Thymus (tissue), 11 donors: ENCODE data around the gene CASP5. TPM values are rescaled to one million over a fixed set of nuclear protein-coding genes. Genes with fewer than 3 reads are reported as not detected.
"Not testable (repeated sequence)": the region's sequence is repeated elsewhere in the genome, so short reads cannot be mapped to it uniquely, and the experiment has no call there.

Experiments
- DNase-seq, 9 donors: peaks; one replicate each; pipeline ENCODE4 v3.0.0-alpha.2; 2013; ENCODE audit warnings: low spot score in 9 of 9, low read depth in 6 of 9, missing footprints in 1 of 9
- H3K27ac ChIP-seq, 2 donors: one replicate each; pipeline ENCODE4 v1.5.1; 2013; ENCODE audit warnings: control low read depth in 1 of 2, low read depth in 1 of 2, low read length in 1 of 2, mild to moderate bottlenecking in 1 of 2, moderate library complexity in 1 of 2
- H3K27me3 ChIP-seq, 2 donors: one replicate each; pipeline ENCODE4 v1.5.1; 2013; ENCODE audit warnings: low read length in 1 of 2; ENCODE audit not compliant: control insufficient read depth in 2 of 2, insufficient read depth in 1 of 2
- H3K36me3 ChIP-seq, 2 donors: one replicate each; pipeline ENCODE4 v1.5.1; 2013; ENCODE audit warnings: low read length in 1 of 2, mild to moderate bottlenecking in 1 of 2, moderate library complexity in 1 of 2; ENCODE audit not compliant: control insufficient read depth in 2 of 2, insufficient read depth in 2 of 2
- H3K4me1 ChIP-seq, 2 donors: one replicate each; pipeline ENCODE4 v1.5.1; 2013; ENCODE audit warnings: low read length in 2 of 2; ENCODE audit not compliant: control insufficient read depth in 2 of 2, insufficient read depth in 2 of 2
- H3K4me3 ChIP-seq, 2 donors: one replicate each; pipeline ENCODE4 v1.5.1; 2013; ENCODE audit warnings: low read length in 2 of 2, control low read depth in 1 of 2, mild to moderate bottlenecking in 1 of 2
- H3K9me3 ChIP-seq, 2 donors: one replicate each; pipeline ENCODE4 v1.5.1; 2013; ENCODE audit warnings: low read length in 1 of 2, mild to moderate bottlenecking in 1 of 2; ENCODE audit not compliant: control insufficient read depth in 2 of 2, insufficient read depth in 1 of 2
- WGBS: extraction: QIAGEN DNeasy Blood & Tissue Kit; methylation state at CpG from one replicate; pipeline ENCODE4 v1.1.7; 2013; 5-methylcytosine and 5-hydroxymethylcytosine counted together
- polyA plus RNA-seq: library from polyadenylated mRNA; stranded (reverse); fragments of 200-250 nt; gene quantifications from one replicate; pipeline ENCODE4 v1.2.3, GENCODE V29; 2013
- total RNA-seq: library from RNA; stranded (reverse); fragments of 120-200 nt; gene quantifications from one replicate; pipeline ENCODE4 v1.2.4, GENCODE V29; 2013
- donor health status: healthy.

CASP5 gene
- total and polyA plus RNA-seq, 2 donors, result 0.33 to 0.55 TPM

GRCh38 chr11:105052487-105052886, 29.5 kb upstream of the CASP5 start:
- Histone ChIP-seq H3K27me3 (no peaks in the 10 kb centered on the region), H3K36me3 (no peaks in the 10 kb centered on the region), H3K27ac (no peak overlapping the region), H3K9me3 (no peaks in the 10 kb centered on the region), H3K4me1 (no peaks in the 10 kb centered on the region), H3K4me3 (no peak overlapping the region)
- DNase-seq, result no peak
- WGBS, result 95% methylated on average over 3 of the region's 3 CpGs

DNA sequence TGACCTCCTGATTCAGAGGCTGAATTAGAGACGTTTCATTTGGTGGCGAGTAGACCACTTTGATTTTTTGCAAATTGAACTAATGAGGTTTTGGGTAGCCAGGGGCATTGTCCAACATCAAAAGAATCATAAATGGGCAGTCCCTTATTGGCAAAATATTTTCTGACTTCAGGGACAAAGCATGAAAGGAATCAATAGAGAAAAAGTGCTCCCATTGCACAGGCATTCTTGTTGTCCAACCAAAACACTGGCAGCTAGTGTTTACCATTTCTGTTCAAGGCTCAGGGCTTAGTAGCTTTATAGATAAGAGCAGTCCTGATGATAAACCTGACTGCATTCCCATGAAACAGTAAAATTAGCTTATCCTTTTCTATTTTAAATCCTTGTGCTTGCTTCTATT, 28.6 kb upstream of the CASP5 start:
- Histone ChIP-seq H3K36me3 (no peaks in the 10 kb centered on the region), H3K27me3 (no peaks in the 10 kb centered on the region), H3K4me3 (no peak overlapping the region), H3K9me3 (no peaks in the 10 kb centered on the region), H3K4me1 (no peaks in the 10 kb centered on the region), H3K27ac (no peak overlapping the region)
- WGBS, result 97% methylated on average over 2 of the region's 2 CpGs
- DNase-seq, result no peak

GRCh38 chr11:105049481-105049880, 26.5 kb upstream of the CASP5 start:
- Histone ChIP-seq H3K4me3 (no peak overlapping the region), H3K27me3 (no peaks in the 10 kb centered on the region), H3K9me3 (no peaks in the 10 kb centered on the region), H3K36me3 (no peaks in the 10 kb centered on the region), H3K4me1 (peaks cover 0 to 6% of the 10 kb centered on the region in 2 donors), H3K27ac (no peak overlapping the region)
- no peak for DNase-seq
- WGBS, result 86% methylated on average over 1 of the region's 1 CpG

- Histone ChIP-seq H3K27me3 (no peaks in the 10 kb centered on the region), H3K4me1 (peaks cover 0 to 6% of the 10 kb centered on the region in 2 donors), H3K36me3 (no peaks in the 10 kb centered on the region), H3K9me3 (no peaks in the 10 kb centered on the region), H3K27ac (no peak overlapping the region), H3K4me3 (no peak overlapping the region)
- DNase-seq, result no peak
- WGBS, result 94% methylated on average over 8 of the region's 8 CpGs
Measured at GRCh38 chr11:105046898-105047579, 24.1 kb upstream of the CASP5 start.

DNA sequence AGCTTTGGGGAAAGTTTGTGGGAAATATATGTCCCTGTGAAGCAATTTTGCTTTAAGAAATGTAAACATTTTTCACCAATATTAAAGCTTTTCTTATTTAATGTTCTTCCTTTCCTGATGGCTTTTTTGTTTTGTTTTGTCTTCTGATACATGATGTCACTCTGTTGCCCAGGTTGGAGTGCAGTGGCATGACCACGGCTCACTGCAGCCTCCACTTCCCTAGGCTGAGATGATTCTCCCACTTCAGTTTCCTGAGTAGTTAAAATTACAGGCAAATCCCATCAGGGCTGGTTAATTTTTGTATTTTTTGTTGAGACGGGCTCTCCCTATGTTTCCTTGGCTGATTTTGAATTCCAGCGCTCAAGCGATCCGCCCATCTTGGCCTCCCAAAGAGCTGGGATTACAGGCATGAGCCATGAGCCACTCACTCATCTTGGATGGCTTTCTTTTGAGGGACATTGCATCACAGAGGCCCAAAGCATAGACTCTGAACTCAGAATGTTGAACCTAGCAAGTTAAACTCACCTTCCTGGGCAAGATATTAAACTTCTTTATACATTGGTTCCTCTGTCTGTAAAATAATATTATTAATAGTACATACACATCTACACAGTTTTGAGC, 22.8 kb upstream of the CASP5 start:
- H3K27me3 ChIP-seq, result no peaks in the 10 kb centered on the region
- no peak overlapping the region for H3K4me3 ChIP-seq
- WGBS, result 93% methylated on average over 5 of the region's 5 CpGs
- no peak overlapping the region for H3K27ac ChIP-seq
- H3K4me1 ChIP-seq, result peaks cover 0 to 6% of the 10 kb centered on the region in 2 donors
- no peak for DNase-seq
- H3K9me3 ChIP-seq, result no peaks in the 10 kb centered on the region
- H3K36me3 ChIP-seq, result no peaks in the 10 kb centered on the region

DNA sequence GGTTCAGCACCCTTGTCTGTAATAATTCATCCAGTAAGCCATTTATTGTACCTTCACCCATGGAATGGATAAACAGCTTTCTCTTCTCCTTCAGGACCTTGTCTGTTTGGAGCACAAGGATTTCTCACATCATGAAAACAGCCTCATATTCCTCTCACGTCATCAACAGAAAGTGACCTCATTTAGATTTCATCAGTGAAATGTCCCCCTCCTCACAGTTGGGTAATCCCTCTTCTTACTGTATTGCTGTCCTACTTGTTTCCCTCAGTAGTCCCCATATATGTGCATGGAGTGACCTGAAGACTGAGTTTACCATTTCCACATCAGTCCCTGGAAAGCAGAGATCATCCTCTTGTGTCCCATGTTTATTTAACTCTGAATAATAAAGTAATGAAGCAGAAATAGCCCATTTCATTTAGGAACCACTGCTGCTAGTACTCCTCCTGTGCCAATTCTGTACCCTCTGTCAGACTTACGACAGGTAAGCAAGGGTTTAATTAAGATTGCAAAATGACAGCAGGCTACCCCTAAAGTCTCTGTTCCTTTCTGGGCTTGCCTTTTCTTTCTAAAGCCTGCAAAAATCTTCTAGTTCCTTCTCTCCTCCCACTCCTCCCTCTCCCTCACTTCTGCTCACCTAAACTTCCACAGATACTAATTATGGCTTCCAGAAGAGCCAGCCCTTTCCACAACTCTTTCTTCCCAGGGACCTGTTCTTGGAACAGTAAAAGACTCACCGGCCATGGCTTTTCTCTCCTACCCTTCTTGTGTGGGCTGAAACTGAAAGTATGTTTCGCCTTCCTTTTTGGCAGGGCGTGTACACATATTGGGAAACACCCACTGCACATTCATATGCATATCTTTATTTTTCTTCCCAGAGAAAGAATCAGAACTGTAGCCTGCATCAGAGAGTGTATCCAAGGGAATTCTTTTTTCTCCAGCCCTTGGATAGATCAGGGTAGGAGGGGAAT, 21.9 kb upstream of the CASP5 start, which contains the start of gene CARD16:
TSS of gene CARD16 (minus strand) at position 779 of the 968 bp plus-strand sequence. CDS start at position 741, 38 bp downstream.
- H3K4me1 ChIP-seq, H3K36me3 ChIP-seq: not testable (repeated sequence)
- DNase-seq, result peak in 8 of 9 donors; percentile 3 to 73 (median 36)

GRCh38 chr11:105042178-105042577, 19.2 kb upstream of the CASP5 start:
- Histone ChIP-seq H3K36me3 (no peaks in the 10 kb centered on the region), H3K9me3 (no peaks in the 10 kb centered on the region), H3K4me1 (peaks cover 0 to 6% of the 10 kb centered on the region in 2 donors), H3K4me3 (no peak overlapping the region), H3K27ac (no peak overlapping the region), H3K27me3 (no peaks in the 10 kb centered on the region)
- 95% methylated on average over 3 of the region's 3 CpGs for WGBS
- DNase-seq, result no peak

More for the DNA sequence above, 21.9 kb upstream of the CASP5 start, which contains the start of gene CARD16:
- H3K9me3 ChIP-seq, H3K27me3 ChIP-seq: not testable (repeated sequence)
- WGBS, result 13% methylated on average over 5 of the region's 5 CpGs
- peak within 1 kb of the TSS; percentile 49 to 56 for H3K4me3 ChIP-seq
- H3K27ac ChIP-seq, result peak within 1 kb of the TSS; percentile 60 to 74

- Histone ChIP-seq H3K36me3 (no peaks in the 10 kb centered on the region), H3K4me1 (peaks cover 0 to 4% of the 10 kb centered on the region in 2 donors), H3K27ac (no peak overlapping the region), H3K27me3 (no peaks in the 10 kb centered on the region), H3K9me3 (no peaks in the 10 kb centered on the region), H3K4me3 (no peak overlapping the region)
- 94% methylated on average over 2 of the region's 2 CpGs for WGBS
- no peak for DNase-seq
Measured at GRCh38 chr11:105040703-105041102, 17.7 kb upstream of the CASP5 start.
